BLaER1 treated with 17β-estradiol and CSF1 and Interleukin-3, amounts not matched to agents 10 nM and 100 nM (cell line): ENCODE measurements around the gene GPC3.

ENCODE experiments used
- H3K27ac ChIP-seq, 11 experiments: shearing (Covaris generic); formaldehyde crosslinking; 2 replicates each; pipeline ENCODE4 v1.8.1; 2022
- H3K27me3 ChIP-seq, 11 experiments: shearing (Covaris generic); formaldehyde crosslinking; 2 replicates each; pipeline ENCODE4 v1.8.1; 2022
- H3K36me3 ChIP-seq, 11 experiments: shearing (Covaris generic); formaldehyde crosslinking; 2 replicates each; pipeline ENCODE4 v1.8.1; 2022
- H3K4me1 ChIP-seq, 10 experiments: shearing (Covaris generic); formaldehyde crosslinking; 2 replicates each; pipeline ENCODE4 v1.8.1; 2022
- H3K4me2 ChIP-seq, 11 experiments: shearing (Covaris generic); formaldehyde crosslinking; 2 replicates each; pipeline ENCODE4 v1.8.1; 2022
- H3K4me3 ChIP-seq, 10 experiments: shearing (Covaris generic); formaldehyde crosslinking; 2 replicates each; pipeline ENCODE4 v1.8.1; 2022
- H3K9ac ChIP-seq, 11 experiments: shearing (Covaris generic); formaldehyde crosslinking; 2 replicates each; pipeline ENCODE4 v1.8.1; 2022
- H3K9me3 ChIP-seq, 11 experiments: shearing (Covaris generic); formaldehyde crosslinking; replicated peaks in 1 of 11; 2 replicates each; pipeline ENCODE4 v1.8.1; 2022
- H4K20me1 ChIP-seq, 11 experiments: shearing (Covaris generic); formaldehyde crosslinking; 2 replicates each; pipeline ENCODE4 v1.8.1; 2022
- Cebpa-rat ChIP-seq, 11 experiments: shearing (Covaris generic); IDR thresholded peaks; 2 replicates each; pipeline ENCODE4 v1.8.1; 2022

Gene GPC3

DNA sequence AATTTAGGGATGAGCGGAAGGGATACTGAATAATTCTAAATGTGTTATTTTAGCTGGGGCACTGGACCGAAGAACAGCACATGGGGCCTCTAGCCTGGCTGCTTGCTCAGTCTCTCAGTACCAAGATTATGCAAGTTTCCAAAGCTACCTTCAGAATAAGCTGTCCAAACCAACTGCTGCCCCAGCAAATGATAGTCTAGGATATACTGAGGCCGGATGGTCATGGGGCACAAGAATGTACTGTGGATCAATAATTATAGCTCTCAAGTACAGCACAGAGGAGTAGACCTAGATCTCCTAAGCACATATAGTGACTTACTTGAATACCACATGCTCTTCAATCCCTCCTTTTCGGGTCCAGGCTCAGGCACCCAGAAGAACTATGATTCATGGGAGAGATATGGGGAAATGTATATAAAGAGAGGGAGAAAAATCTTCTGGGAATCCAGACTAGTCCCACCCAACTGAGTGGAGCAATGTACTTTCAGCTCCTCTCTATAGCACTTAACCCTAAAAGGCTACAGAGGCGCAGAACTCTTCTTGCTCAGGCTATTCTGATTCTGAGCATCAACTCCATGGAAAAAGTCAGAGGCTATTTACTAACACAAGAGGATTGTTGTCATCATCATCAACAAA lies 409.8 kb downstream of the GPC3 start:
- no peaks in the 10 kb centered on the region; a peak in 1 of 22 replicates for H4K20me1 ChIP-seq
- H3K9me3 ChIP-seq: peaks cover 8 to 30% (median 15%) of the 10 kb centered on the region in 11 experiments; a peak in 18 of 22 replicates
- no peak overlapping the region for H3K27ac ChIP-seq
- H3K27me3 ChIP-seq: peaks cover 80 to 100% (median 92%) of the 10 kb centered on the region in 11 experiments
- H3K4me2 ChIP-seq: no peak overlapping the region; a peak in 1 of 22 replicates
- no peaks in the 10 kb centered on the region for H3K36me3 ChIP-seq
- H3K4me1 ChIP-seq: peaks cover 0 to 11% (median 0%) of the 10 kb centered on the region in 10 experiments; a peak in 1 of 20 replicates
- H3K4me3 ChIP-seq: no peak overlapping the region
- no peak for TF ChIP-seq Cebpa-rat (IDR thresholded peaks at IDR 0.05)
- no peak overlapping the region for H3K9ac ChIP-seq

DNA sequence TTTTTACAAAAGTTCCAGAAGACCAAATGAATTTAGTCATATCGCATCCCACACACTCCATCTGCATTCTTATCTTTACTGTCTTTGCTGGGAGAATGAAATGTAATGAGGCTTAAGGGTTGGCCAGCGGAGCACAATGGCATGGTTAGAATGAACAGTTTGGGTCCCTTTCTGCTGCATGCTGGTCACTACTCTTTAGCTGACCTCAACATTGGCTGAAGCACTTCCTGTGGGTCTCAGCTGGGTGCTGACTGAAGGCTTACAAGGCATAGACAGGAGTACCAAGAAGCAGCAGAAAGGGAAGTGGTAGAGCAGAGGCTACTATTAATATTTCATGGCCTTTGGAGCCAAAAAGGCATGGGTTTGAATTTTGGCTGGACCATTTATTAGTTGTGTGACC lies 410.7 kb downstream of the GPC3 start:
- Histone ChIP-seq H3K4me1 (peaks cover 0 to 11% (median 0%) of the 10 kb centered on the region in 10 experiments; a peak in 1 of 20 replicates), H4K20me1 (no peaks in the 10 kb centered on the region), H3K27ac (no peak overlapping the region), H3K9ac (no peak overlapping the region), H3K4me3 (no peak overlapping the region), H3K36me3 (no peaks in the 10 kb centered on the region), H3K27me3 (peaks cover 76 to 97% (median 85%) of the 10 kb centered on the region in 11 experiments), H3K4me2 (peak overlapping the region in 1 of 11 experiments; percentile 35; a peak in 2 of 22 replicates), H3K9me3 (peaks cover 8 to 30% (median 15%) of the 10 kb centered on the region in 11 experiments; a peak in 18 of 22 replicates)
- TF ChIP-seq Cebpa-rat (IDR thresholded peaks at IDR 0.05): no peak

DNA sequence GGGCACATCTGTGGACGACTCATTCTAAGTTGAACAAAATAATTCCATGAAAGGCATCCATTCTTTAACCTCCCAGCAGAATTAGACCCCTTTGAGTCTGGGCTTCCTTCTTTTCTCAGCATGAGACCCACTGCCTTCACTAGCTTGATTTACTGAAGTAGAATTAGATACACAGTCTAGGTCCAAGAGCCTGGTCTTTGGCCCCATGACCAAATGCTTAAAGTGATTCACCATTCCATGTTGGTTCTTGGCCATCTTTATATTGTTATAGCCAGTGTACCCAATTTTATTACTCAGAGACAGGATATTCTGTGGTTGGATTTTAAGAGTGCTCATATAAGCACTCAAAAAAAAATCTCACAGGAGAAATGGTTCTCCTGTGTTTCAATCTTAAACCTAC lies 414.8 kb downstream of the GPC3 start:
- H3K4me3 ChIP-seq: no peak overlapping the region
- no peak overlapping the region for H3K4me2 ChIP-seq
- peaks cover 8 to 30% (median 15%) of the 10 kb centered on the region in 11 experiments; a peak in 18 of 22 replicates for H3K9me3 ChIP-seq
- no peak overlapping the region for H3K9ac ChIP-seq
- no peaks in the 10 kb centered on the region for H3K36me3 ChIP-seq
- H4K20me1 ChIP-seq: no peaks in the 10 kb centered on the region
- no peak for TF ChIP-seq Cebpa-rat (IDR thresholded peaks at IDR 0.05)
- H3K4me1 ChIP-seq: peaks cover 0 to 11% (median 0%) of the 10 kb centered on the region in 10 experiments; a peak in 1 of 20 replicates
- peaks cover 73 to 97% (median 84%) of the 10 kb centered on the region in 11 experiments for H3K27me3 ChIP-seq
- no peak overlapping the region for H3K27ac ChIP-seq

DNA sequence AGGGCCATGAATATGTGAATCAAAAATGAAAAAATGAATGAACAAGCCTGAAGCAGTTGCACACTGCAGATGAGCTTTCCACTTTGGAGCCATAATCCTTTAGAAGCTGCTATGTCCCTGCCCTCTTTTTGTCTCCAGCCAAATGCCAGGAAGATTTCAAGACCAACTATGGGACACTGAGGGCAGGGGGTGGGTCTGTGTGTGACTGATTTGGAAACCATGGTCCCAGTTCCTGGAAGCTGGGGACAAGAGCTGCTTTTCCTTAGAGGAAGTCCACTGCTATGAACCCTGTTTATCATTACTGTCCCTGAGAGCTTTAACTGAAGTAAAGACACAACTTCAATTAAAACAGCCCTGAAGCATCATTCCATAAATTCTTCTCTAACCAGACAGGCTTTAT lies 416.2 kb downstream of the GPC3 start:
- no peak for TF ChIP-seq Cebpa-rat (IDR thresholded peaks at IDR 0.05)
- Histone ChIP-seq H3K4me1 (no peaks in the 10 kb centered on the region), H3K4me2 (no peak overlapping the region), H3K27ac (no peak overlapping the region), H3K9me3 (peaks cover 8 to 30% (median 15%) of the 10 kb centered on the region in 11 experiments; a peak in 18 of 22 replicates), H3K36me3 (no peaks in the 10 kb centered on the region), H3K9ac (no peak overlapping the region), H3K27me3 (peaks cover 75 to 97% (median 86%) of the 10 kb centered on the region in 11 experiments), H3K4me3 (no peak overlapping the region), H4K20me1 (no peaks in the 10 kb centered on the region)

DNA sequence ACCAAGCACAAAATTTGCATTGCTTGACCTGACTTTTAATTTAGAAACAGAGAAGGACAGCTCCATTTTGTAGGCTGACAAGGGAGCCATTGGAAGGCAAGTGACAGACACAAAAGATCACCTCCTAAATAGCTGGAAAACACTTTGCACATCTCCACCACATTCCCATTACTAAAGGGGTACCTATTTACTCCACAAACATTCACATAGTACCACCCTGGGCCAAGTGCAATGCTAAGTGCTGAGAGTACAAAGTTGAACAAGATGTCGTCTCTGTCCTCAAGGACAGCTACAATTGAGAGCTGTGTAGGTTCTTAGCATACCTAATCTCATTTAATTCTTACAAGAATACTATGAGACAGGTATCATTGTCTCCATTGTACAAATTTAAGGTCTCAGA lies 417.3 kb downstream of the GPC3 start:
- no peak for TF ChIP-seq Cebpa-rat (IDR thresholded peaks at IDR 0.05)
- H3K27me3 ChIP-seq: peaks cover 80 to 97% (median 88%) of the 10 kb centered on the region in 11 experiments
- no peaks in the 10 kb centered on the region for H3K4me1 ChIP-seq
- no peak overlapping the region for H3K4me3 ChIP-seq
- H3K9ac ChIP-seq: no peak overlapping the region
- peaks cover 6 to 22% (median 12%) of the 10 kb centered on the region in 11 experiments; a peak in 18 of 22 replicates for H3K9me3 ChIP-seq
- no peak overlapping the region for H3K27ac ChIP-seq
- 0 out of 22 replicates have a peak, but pooled peaks cover 0 to 2% (median 0%) of the 10 kb centered on the region in 11 experiments for H4K20me1 ChIP-seq
- no peak overlapping the region for H3K4me2 ChIP-seq
- H3K36me3 ChIP-seq: no peaks in the 10 kb centered on the region

DNA sequence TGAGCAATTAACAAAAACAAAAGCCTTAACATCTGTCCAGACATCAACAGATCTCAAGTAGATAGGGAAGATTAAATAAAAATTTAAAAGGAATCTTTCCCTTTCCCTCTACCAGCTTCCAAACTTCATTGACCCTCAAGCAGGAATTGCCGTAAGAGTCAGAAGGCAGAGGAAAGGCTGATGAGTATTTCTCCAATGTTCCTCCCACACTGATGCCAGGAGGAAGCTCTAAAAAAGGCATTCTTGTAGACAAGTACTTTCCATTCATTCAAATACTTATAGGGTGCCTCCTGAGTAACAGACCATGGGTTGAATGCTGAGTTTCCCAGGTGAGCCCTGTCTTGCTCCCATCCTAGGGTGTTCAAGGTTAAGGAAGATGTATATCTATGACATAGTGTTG lies 418.5 kb downstream of the GPC3 start:
- TF ChIP-seq Cebpa-rat (IDR thresholded peaks at IDR 0.05): no peak
- no peak overlapping the region for H3K9ac ChIP-seq
- peaks cover 81 to 97% (median 92%) of the 10 kb centered on the region in 11 experiments for H3K27me3 ChIP-seq
- no peaks in the 10 kb centered on the region for H3K36me3 ChIP-seq
- 0 out of 22 replicates have a peak, but pooled peaks cover 0 to 2% (median 0%) of the 10 kb centered on the region in 11 experiments for H4K20me1 ChIP-seq
- H3K9me3 ChIP-seq: peaks cover 0 to 9% (median under 1%) of the 10 kb centered on the region in 11 experiments; a peak in 4 of 22 replicates
- no peaks in the 10 kb centered on the region for H3K4me1 ChIP-seq
- H3K27ac ChIP-seq: no peak overlapping the region
- no peak overlapping the region for H3K4me2 ChIP-seq
- no peak overlapping the region for H3K4me3 ChIP-seq

DNA sequence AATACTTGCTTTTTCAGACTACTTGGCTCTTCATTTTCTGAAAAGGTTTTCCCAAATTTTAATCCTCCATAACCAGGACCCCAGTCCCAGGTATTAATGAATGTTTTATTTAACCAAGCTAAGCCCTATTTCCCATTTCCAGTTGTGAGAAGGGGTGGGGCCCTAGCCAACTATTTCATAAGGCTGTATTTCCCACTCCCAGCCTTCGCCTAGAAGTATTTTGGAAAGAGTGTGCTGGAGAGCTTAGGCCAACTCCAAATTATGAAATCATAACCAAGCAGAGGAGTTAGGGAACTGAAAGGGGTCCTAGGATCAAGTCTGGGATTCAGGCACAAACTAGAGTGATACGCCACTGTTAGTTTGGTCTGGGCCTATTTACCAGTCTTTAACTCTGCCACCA lies 421.7 kb downstream of the GPC3 start:
- no peak overlapping the region for H3K9ac ChIP-seq
- H3K27me3 ChIP-seq: peaks cover 96 to 100% (median 100%) of the 10 kb centered on the region in 11 experiments
- H3K4me2 ChIP-seq: no peak overlapping the region
- H3K36me3 ChIP-seq: no peaks in the 10 kb centered on the region
- no peak overlapping the region for H3K4me3 ChIP-seq
- no peaks in the 10 kb centered on the region for H3K4me1 ChIP-seq
- no peak for TF ChIP-seq Cebpa-rat (IDR thresholded peaks at IDR 0.05)
- no peaks in the 10 kb centered on the region for H3K9me3 ChIP-seq
- H4K20me1 ChIP-seq: 0 out of 22 replicates have a peak, but pooled peaks cover 0 to 2% (median 0%) of the 10 kb centered on the region in 11 experiments
- no peak overlapping the region for H3K27ac ChIP-seq

DNA sequence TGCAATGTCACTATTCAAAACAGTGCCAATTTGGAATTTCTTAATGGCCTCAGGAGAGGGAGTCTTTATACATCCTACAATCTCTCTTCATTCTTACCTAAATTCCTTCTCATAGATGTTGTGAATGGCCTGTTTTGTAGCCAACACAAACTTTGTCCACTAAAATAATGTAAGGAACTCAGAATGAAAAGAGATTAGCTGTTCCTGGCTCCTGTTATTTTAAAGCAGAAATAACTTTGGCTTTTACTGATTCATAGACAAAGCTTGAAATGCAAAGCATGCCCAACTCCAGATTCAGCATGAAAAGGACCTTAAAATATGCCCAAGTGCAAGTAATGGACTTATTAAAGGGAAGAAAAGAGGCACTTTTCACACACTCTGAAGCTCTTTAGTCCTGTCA lies 424.1 kb downstream of the GPC3 start:
- no peak overlapping the region for H3K9ac ChIP-seq
- H3K27ac ChIP-seq: no peak overlapping the region
- H4K20me1 ChIP-seq: 0 out of 22 replicates have a peak, but pooled peaks cover 0 to 2% (median 0%) of the 10 kb centered on the region in 11 experiments
- H3K9me3 ChIP-seq: no peaks in the 10 kb centered on the region
- peaks cover 84 to 94% (median 90%) of the 10 kb centered on the region in 11 experiments for H3K27me3 ChIP-seq
- no peaks in the 10 kb centered on the region for H3K36me3 ChIP-seq
- peaks cover 0 to 16% (median 0%) of the 10 kb centered on the region in 10 experiments; a peak in 6 of 20 replicates for H3K4me1 ChIP-seq
- no peak for TF ChIP-seq Cebpa-rat (IDR thresholded peaks at IDR 0.05)
- no peak overlapping the region for H3K4me3 ChIP-seq
- no peak overlapping the region for H3K4me2 ChIP-seq

DNA sequence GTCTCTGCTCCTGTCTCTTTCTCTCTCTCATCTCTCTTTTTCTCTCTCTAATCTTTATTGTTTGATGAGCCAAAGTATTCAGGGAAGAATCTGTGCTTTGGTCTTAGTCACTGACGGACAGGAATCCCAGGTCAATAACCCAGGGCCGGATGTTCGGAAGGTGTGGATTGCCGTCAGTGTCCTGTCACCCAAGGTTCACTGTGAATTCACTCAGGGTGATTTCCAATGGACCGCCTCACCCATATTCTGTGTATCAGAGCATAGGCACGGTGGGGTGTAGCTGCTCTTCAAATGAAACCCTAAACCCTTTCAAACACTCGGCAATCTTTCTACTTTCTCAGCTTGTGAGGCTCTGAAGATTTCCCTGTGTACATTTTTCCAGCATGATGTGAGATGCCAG lies 425.5 kb downstream of the GPC3 start:
- 0 out of 22 replicates have a peak, but pooled peaks cover 0 to 2% (median 0%) of the 10 kb centered on the region in 11 experiments for H4K20me1 ChIP-seq
- peaks cover 7 to 12% (median 9%) of the 10 kb centered on the region in 11 experiments for H3K9me3 ChIP-seq
- H3K9ac ChIP-seq: no peak overlapping the region
- H3K4me3 ChIP-seq: no peak overlapping the region
- peaks cover 0 to 26% (median 0%) of the 10 kb centered on the region in 10 experiments; a peak in 6 of 20 replicates for H3K4me1 ChIP-seq
- H3K36me3 ChIP-seq: no peaks in the 10 kb centered on the region
- H3K4me2 ChIP-seq: no peak overlapping the region
- H3K27me3 ChIP-seq: peaks cover 77 to 93% (median 88%) of the 10 kb centered on the region in 11 experiments
- no peak for TF ChIP-seq Cebpa-rat (IDR thresholded peaks at IDR 0.05)
- no peak overlapping the region for H3K27ac ChIP-seq
